Liver (tissue), 9 donors: ENCODE results near the gene ARMH3. TPM values are rescaled to one million over a fixed set of nuclear protein-coding genes. Genes with fewer than 3 reads are reported as not detected.
A peak's percentile ranks its signal among the peaks of the same experiment; 100 is the strongest.

Source experiments
- DNase-seq: peaks from one replicate; pipeline ENCODE4 v3.0.0-alpha.2; 2017; ENCODE audit warnings: low spot score
- H3K27ac ChIP-seq, 2 donors: one replicate each; pipeline ENCODE4 v1.7.0; 2013; ENCODE audit warnings: inconsistent platforms in 2 of 2, low read length in 2 of 2, control low read depth in 1 of 2, low read depth in 1 of 2, mild to moderate bottlenecking in 1 of 2
- H3K27me3 ChIP-seq, 4 donors: one replicate each; pipeline versions ENCODE4 v1.6.1 to v1.7.0; 2013; ENCODE audit warnings: low read length in 3 of 4, inconsistent platforms in 1 of 4, mild to moderate bottlenecking in 1 of 4, moderate library complexity in 1 of 4; ENCODE audit not compliant: control insufficient read depth in 4 of 4, insufficient read depth in 4 of 4
- H3K36me3 ChIP-seq, 4 donors: one replicate each; pipeline versions ENCODE4 v1.6.1 to v1.7.0; 2013; ENCODE audit warnings: low read length in 3 of 4, mild to moderate bottlenecking in 3 of 4, low read depth in 1 of 4, moderate library complexity in 1 of 4; ENCODE audit not compliant: control insufficient read depth in 4 of 4, insufficient read depth in 3 of 4
- H3K4me1 ChIP-seq, 4 donors: one replicate each; pipeline versions ENCODE4 v1.6.1 to v1.7.0; 2013; ENCODE audit warnings: low read length in 3 of 4, mild to moderate bottlenecking in 3 of 4, moderate library complexity in 1 of 4; ENCODE audit not compliant: control insufficient read depth in 4 of 4, insufficient read depth in 4 of 4
- H3K4me3 ChIP-seq, 3 donors: one replicate each; pipeline versions ENCODE4 v1.6.1 to v1.7.0; 2013; ENCODE audit warnings: low read length in 3 of 3, control low read depth in 1 of 3, low read depth in 1 of 3, mild to moderate bottlenecking in 1 of 3
- H3K9ac ChIP-seq, 2 donors: one replicate each; pipeline ENCODE4 v1.7.0; 2013; ENCODE audit warnings: low read length in 2 of 2, mild to moderate bottlenecking in 2 of 2, moderate library complexity in 2 of 2, control low read depth in 1 of 2, low read depth in 1 of 2
- H3K9me3 ChIP-seq, 4 donors: one replicate each; pipeline versions ENCODE4 v1.6.1 to v1.7.0; 2013; ENCODE audit warnings: low read length in 3 of 4; ENCODE audit not compliant: control insufficient read depth in 4 of 4
- ATF3 ChIP-seq: IDR thresholded peaks from 2 replicates; pipeline ENCODE4 v1.6.1; 2016; ENCODE audit warnings: antibody characterized with exemption
- CTCF ChIP-seq: fragments of 150-350 bp; IDR thresholded peaks from 2 replicates; pipeline ENCODE4 v1.5.1; 2017; ENCODE audit warnings: improper control_type of control experiment, low read depth, low read length; ENCODE audit not compliant: missing input control
- EGR1 ChIP-seq, 2 donors: IDR thresholded peaks; 2 replicates each; pipeline ENCODE4 v1.6.1; 2016 to 2018; ENCODE audit warnings: antibody characterized with exemption in 2 of 2, low read depth in 2 of 2
- FOXA1 ChIP-seq: IDR thresholded peaks from 2 replicates; pipeline ENCODE4 v1.6.1; 2016; ENCODE audit warnings: antibody characterized with exemption
- FOXA2 ChIP-seq: IDR thresholded peaks from 2 replicates; pipeline ENCODE4 v1.6.1; 2016; ENCODE audit warnings: antibody characterized with exemption
- GABPA ChIP-seq, 2 donors: IDR thresholded peaks in 1 of 2; conservative IDR thresholded peaks in 1 of 2; 2 replicates each; pipeline ENCODE4 v1.6.1; 2016; ENCODE audit warnings: antibody characterized with exemption in 2 of 2, mild to moderate bottlenecking in 1 of 2, moderate library complexity in 1 of 2
- HNF4A ChIP-seq, 2 donors: conservative IDR thresholded peaks; 2 replicates each; pipeline ENCODE4 v1.6.1; 2016; ENCODE audit warnings: antibody characterized with exemption in 2 of 2, mild to moderate bottlenecking in 2 of 2
- HNF4G ChIP-seq: IDR thresholded peaks from 2 replicates; pipeline ENCODE4 v1.6.1; 2016; ENCODE audit warnings: antibody characterized with exemption
- JUND ChIP-seq, 2 donors: IDR thresholded peaks; 2 replicates each; pipeline ENCODE4 v1.6.1; 2016; ENCODE audit warnings: antibody characterized with exemption in 2 of 2
- NR2F2 ChIP-seq: IDR thresholded peaks from 2 replicates; pipeline ENCODE4 v1.6.1; 2016; ENCODE audit warnings: antibody characterized with exemption
- RAD21 ChIP-seq, 2 donors: IDR thresholded peaks; 2 replicates each; pipeline ENCODE4 v1.6.1; 2016; ENCODE audit warnings: antibody characterized with exemption in 2 of 2, mild to moderate bottlenecking in 2 of 2
- REST ChIP-seq: IDR thresholded peaks from 2 replicates; pipeline ENCODE4 v1.6.1; 2016; ENCODE audit warnings: antibody characterized with exemption, mild to moderate bottlenecking
- RXRA ChIP-seq, 2 donors: IDR thresholded peaks; 2 replicates each; pipeline ENCODE4 v1.6.1; 2017 to 2018; ENCODE audit warnings: antibody characterized with exemption in 2 of 2, mild to moderate bottlenecking in 1 of 2
- SP1 ChIP-seq: IDR thresholded peaks from 2 replicates; pipeline ENCODE4 v1.6.1; 2018; ENCODE audit warnings: antibody characterized with exemption, mild to moderate bottlenecking
- TAF1 ChIP-seq: conservative IDR thresholded peaks from 2 replicates; pipeline ENCODE4 v1.6.1; 2016; ENCODE audit warnings: antibody characterized with exemption, mild to moderate bottlenecking
- YY1 ChIP-seq: IDR thresholded peaks from 2 replicates; pipeline ENCODE4 v1.6.1; 2016; ENCODE audit warnings: antibody characterized with exemption, mild to moderate bottlenecking
- WGBS: extraction: QIAGEN DNeasy Blood & Tissue Kit; methylation state at CpG from one replicate; pipeline ENCODE4 v1.1.7; 2013; 5-methylcytosine and 5-hydroxymethylcytosine counted together
- polyA plus RNA-seq, 2 donors: library from polyadenylated mRNA; stranded (reverse) in 1 of 2; unstranded in 1 of 2; fragments of 200-250 nt in 1 of 2; fragments of >200 nt in 1 of 2; fragmentation: Nextera tagmentation in 1 of 2; extraction: Ambion mirVana in 1 of 2; gene quantifications; one replicate each; pipeline versions ENCODE4 v1.2.1 to v1.2.3, GENCODE V29; 2013 to 2015
- total RNA-seq, 2 donors: library from RNA; depleted of rRNA; stranded (reverse); fragments of >200 nt; gene quantifications; one replicate each; pipeline ENCODE4 v1.2.3, GENCODE V29; 2014
- TF ChIP-seq, protein P1 (sequence below): IDR thresholded peaks from 2 replicates; pipeline ENCODE4 v1.6.1; 2016; ENCODE audit warnings: antibody characterized with exemption
- TF ChIP-seq, protein P2 (sequence below): IDR thresholded peaks from 2 replicates; pipeline ENCODE4 v1.6.1; 2016; ENCODE audit warnings: antibody characterized with exemption
- donor health status: healthy.
- donor health status: healthy.
- donor health status: healthy.
- donor health status: healthy.
- donor health status: healthy.

Gene ARMH3
- total and polyA plus RNA-seq, 4 donors, result 5.3 to 14.9 (median 9.2) TPM

- no peak for DNase-seq
- peaks cover 0 to 4% (median under 1%) of the 10 kb centered on the region in 4 donors for H3K4me1 ChIP-seq
- no peak overlapping the region for H3K4me3 ChIP-seq
- no peak overlapping the region for H3K9ac ChIP-seq
- H3K27ac ChIP-seq, result no peak overlapping the region
- H3K9me3 ChIP-seq, result no peaks in the 10 kb centered on the region
- no peak for TF ChIP-seq GABPA (IDR thresholded peaks at IDR 0.05 in 1 of 2, conservative IDR thresholded peaks at IDR 0.05 in 1 of 2)
- peak; percentile 67 to 92 for TF ChIP-seq EGR1 (IDR thresholded peaks at IDR 0.05; ENCODE audit: low read depth in 2 of 2)
- no peaks in the 10 kb centered on the region for H3K27me3 ChIP-seq
- peaks cover 4 to 32% (median 12%) of the 10 kb centered on the region in 4 donors for H3K36me3 ChIP-seq
Observed at GRCh38 chr10:102004376-102004775, 51.6 kb downstream of the ARMH3 start.

DNA sequence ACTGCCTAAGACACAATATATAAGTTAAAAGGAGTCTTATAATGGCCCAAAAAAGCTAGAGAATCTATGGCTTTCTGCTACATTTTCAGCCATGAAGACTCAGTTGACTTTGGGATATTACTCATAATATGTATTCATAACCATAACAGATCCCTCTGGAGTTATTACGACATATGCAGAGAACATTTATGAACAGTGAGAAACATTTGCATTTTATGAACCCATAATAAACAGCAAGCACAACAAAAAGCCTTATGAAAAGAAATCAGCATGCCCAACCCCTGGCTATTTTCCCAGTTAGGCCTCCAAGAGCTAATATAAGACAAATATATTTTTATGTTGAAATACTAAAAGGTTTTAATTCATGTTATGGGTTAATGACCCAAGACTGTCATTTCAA lies 52.4 kb downstream of the ARMH3 start:
- TF ChIP-seq, protein P1, sequence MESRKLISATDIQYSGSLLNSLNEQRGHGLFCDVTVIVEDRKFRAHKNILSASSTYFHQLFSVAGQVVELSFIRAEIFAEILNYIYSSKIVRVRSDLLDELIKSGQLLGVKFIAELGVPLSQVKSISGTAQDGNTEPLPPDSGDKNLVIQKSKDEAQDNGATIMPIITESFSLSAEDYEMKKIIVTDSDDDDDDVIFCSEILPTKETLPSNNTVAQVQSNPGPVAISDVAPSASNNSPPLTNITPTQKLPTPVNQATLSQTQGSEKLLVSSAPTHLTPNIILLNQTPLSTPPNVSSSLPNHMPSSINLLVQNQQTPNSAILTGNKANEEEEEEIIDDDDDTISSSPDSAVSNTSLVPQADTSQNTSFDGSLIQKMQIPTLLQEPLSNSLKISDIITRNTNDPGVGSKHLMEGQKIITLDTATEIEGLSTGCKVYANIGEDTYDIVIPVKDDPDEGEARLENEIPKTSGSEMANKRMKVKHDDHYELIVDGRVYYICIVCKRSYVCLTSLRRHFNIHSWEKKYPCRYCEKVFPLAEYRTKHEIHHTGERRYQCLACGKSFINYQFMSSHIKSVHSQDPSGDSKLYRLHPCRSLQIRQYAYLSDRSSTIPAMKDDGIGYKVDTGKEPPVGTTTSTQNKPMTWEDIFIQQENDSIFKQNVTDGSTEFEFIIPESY, result no peak
- TF ChIP-seq FOXA2 (no peak), TAF1 (no peak), YY1 (no peak), NR2F2 (no peak), SP1 (no peak), GABPA (IDR thresholded peaks at IDR 0.05 in 1 of 2, conservative IDR thresholded peaks at IDR 0.05 in 1 of 2) (no peak), FOXA1 (no peak), RXRA (IDR thresholded peaks at IDR 0.05) (no peak), HNF4G (no peak), JUND (IDR thresholded peaks at IDR 0.05) (no peak), ATF3 (no peak), RAD21 (IDR thresholded peaks at IDR 0.05) (no peak), REST (no peak), CTCF (no peak), EGR1 (IDR thresholded peaks at IDR 0.05; ENCODE audit: low read depth in 2 of 2) (no peak), HNF4A (conservative IDR thresholded peaks at IDR 0.05) (no peak)
- TF ChIP-seq, protein P2, sequence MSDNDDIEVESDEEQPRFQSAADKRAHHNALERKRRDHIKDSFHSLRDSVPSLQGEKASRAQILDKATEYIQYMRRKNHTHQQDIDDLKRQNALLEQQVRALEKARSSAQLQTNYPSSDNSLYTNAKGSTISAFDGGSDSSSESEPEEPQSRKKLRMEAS, result no peak
- Histone ChIP-seq H3K4me3 (no peak overlapping the region), H3K27me3 (no peaks in the 10 kb centered on the region), H3K27ac (no peak overlapping the region), H3K9ac (no peak overlapping the region), H3K36me3 (peaks cover 4 to 30% (median 10%) of the 10 kb centered on the region in 4 donors), H3K4me1 (peaks cover 0 to 4% (median under 1%) of the 10 kb centered on the region in 4 donors), H3K9me3 (no peaks in the 10 kb centered on the region)
- no peak for DNase-seq
- WGBS, result 88% methylated on average over 1 of the region's 1 CpG
